Neural progenitor cell (in vitro differentiated cells): ENCODE results near the gene EIF4E. TPM values are rescaled to one million over a fixed set of nuclear protein-coding genes. Genes with fewer than 3 reads are reported as not detected.
"Not testable (repeated sequence)": the region's sequence is repeated elsewhere in the genome, so short reads cannot be mapped to it uniquely, and the experiment has no call there.

Source experiments
- DNase-seq: peaks from one replicate; pipeline ENCODE4 v3.0.0-alpha.2; 2016; ENCODE audit warnings: low spot score
- H2AFZ ChIP-seq: fragments of 200-600 bp; sonication (generic); replicated peaks from 2 replicates; pipeline ENCODE4 v1.6.1; 2016; ENCODE audit warnings: antibody characterized with exemption
- H3F3A ChIP-seq: fragments of 200-600 bp; sonication (generic); 2 replicates; pipeline ENCODE4 v1.6.1; 2016; ENCODE audit warnings: antibody characterized with exemption, low read depth
- H3K27ac ChIP-seq: fragments of 200-600 bp; sonication (generic); 2 replicates; pipeline ENCODE4 v1.5.1; 2016; ENCODE audit warnings: mild to moderate bottlenecking
- H3K27me3 ChIP-seq: fragments of 200-600 bp; sonication (generic); 2 replicates; pipeline ENCODE4 v1.6.1; 2016; ENCODE audit warnings: mild to moderate bottlenecking, moderate library complexity
- H3K36me3 ChIP-seq: fragments of 200-600 bp; sonication (generic); 2 replicates; pipeline ENCODE4 v1.5.1; 2016
- H3K4me1 ChIP-seq: fragments of 200-600 bp; sonication (generic); 2 replicates; pipeline ENCODE4 v1.6.1; 2016; ENCODE audit warnings: mixed run types
- H3K4me2 ChIP-seq: fragments of 200-600 bp; sonication (generic); 2 replicates; pipeline ENCODE4 v1.6.1; 2016
- H3K4me3 ChIP-seq: fragments of 200-600 bp; sonication (generic); 2 replicates; pipeline ENCODE4 v1.5.1; 2016
- H3K79me2 ChIP-seq: fragments of 200-600 bp; sonication (generic); 2 replicates; pipeline ENCODE4 v1.6.1; 2016; ENCODE audit warnings: low read depth
- H3K9ac ChIP-seq: fragments of 200-600 bp; sonication (generic); 2 replicates; pipeline ENCODE4 v1.6.1; 2016
- H3K9me3 ChIP-seq: fragments of 200-600 bp; sonication (generic); 2 replicates; pipeline ENCODE4 v1.5.1; 2016; ENCODE audit warnings: low read depth
- H4K20me1 ChIP-seq: fragments of 200-600 bp; sonication (generic); 2 replicates; pipeline ENCODE4 v1.6.1; 2016; ENCODE audit warnings: low read depth
- H3K27ac Mint-ChIP-seq: 3 replicates; pipeline ENCODE4 v1.8.0; 2021; ENCODE audit warnings: mixed read lengths
- H3K27me3 Mint-ChIP-seq: 2 replicates; pipeline ENCODE4 v1.8.0; 2022; ENCODE audit warnings: low read depth, mild to moderate bottlenecking, inconsistent platforms, moderate library complexity, mixed read lengths; ENCODE audit not compliant: insufficient read depth
- H3K36me3 Mint-ChIP-seq: 3 replicates; pipeline ENCODE4 v1.8.0; 2021; ENCODE audit warnings: mixed read lengths
- H3K4me1 Mint-ChIP-seq: 3 replicates; pipeline ENCODE4 v1.8.0; 2021; ENCODE audit warnings: mixed read lengths
- H3K4me3 Mint-ChIP-seq: 3 replicates; pipeline ENCODE4 v1.8.0; 2021; ENCODE audit warnings: mild to moderate bottlenecking, moderate library complexity, mixed read lengths
- H3K9me3 Mint-ChIP-seq: 3 replicates; pipeline ENCODE4 v1.8.0; 2020; ENCODE audit warnings: mixed read lengths
- EZH2 ChIP-seq: fragments of 200-600 bp; sonication (generic); IDR thresholded peaks from 2 replicates; pipeline ENCODE4 v1.6.1; 2017; ENCODE audit warnings: antibody characterized with exemption, mild to moderate bottlenecking, moderate library complexity
- EZH2phosphoT487 ChIP-seq: fragments of 200-600 bp; sonication (generic); IDR thresholded peaks from 2 replicates; pipeline ENCODE4 v1.6.1; 2017; ENCODE audit warnings: antibody characterized with exemption
- total RNA-seq: library from RNA; depleted of rRNA; stranded (reverse); fragments of >200 nt; gene quantifications from 2 replicates; pipeline ENCODE4 v1.2.3, GENCODE V29; 2015; ENCODE audit warnings: low replicate concordance
- TF ChIP-seq, protein P1 (sequence below): fragments of 200-600 bp; sonication (generic); IDR thresholded peaks from 2 replicates; pipeline ENCODE4 v1.5.1; 2017; ENCODE audit warnings: antibody characterized with exemption, mild to moderate bottlenecking

The EIF4E gene
- total RNA-seq, 1 donor from 2014 or later, result 340 TPM

DNA sequence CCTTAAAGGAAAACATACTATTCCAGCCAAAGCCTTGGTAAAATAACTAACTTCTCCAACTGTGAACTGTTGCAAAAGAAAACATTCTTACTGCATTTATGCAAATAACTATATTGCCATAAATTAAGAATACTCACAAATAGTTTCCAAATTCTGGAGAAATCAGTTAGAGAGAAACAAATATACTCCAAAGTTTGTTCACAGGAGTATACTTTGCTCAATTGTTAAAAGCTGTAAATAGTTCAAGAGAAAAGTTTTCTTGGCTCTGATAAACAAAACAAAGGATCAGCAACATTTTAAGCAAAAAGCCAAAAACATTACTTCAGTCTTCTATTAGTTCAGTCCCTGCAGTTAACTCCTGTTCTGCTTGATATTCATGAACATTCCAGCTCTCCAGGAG is 83.0 kb downstream of the EIF4E start:
- Histone ChIP-seq H2AFZ (no peak overlapping the region), H3K4me1 (no peaks in the 10 kb centered on the region), H3K79me2 (no peaks in the 10 kb centered on the region), H3K9ac (no peak overlapping the region), H3K4me2 (no peak overlapping the region), H3K27me3 (no peaks in the 10 kb centered on the region), H4K20me1 (no peaks in the 10 kb centered on the region), H3K36me3 (no peaks in the 10 kb centered on the region), H3F3A (no peaks in the 10 kb centered on the region), H3K4me3 (no peak overlapping the region), H3K27ac (no peak overlapping the region), H3K9me3 (peaks cover 19% of the 10 kb centered on the region)
- Mint-ChIP-seq H3K27ac (no peak overlapping the region), H3K9me3 (peaks cover 32% of the 10 kb centered on the region), H3K36me3 (peaks cover 2% of the 10 kb centered on the region), H3K4me1 (no peaks in the 10 kb centered on the region), H3K27me3 (no peaks in the 10 kb centered on the region), H3K4me3 (no peak overlapping the region)
- TF ChIP-seq EZH2 (no peak), EZH2phosphoT487 (no peak)
- TF ChIP-seq, protein P1, sequence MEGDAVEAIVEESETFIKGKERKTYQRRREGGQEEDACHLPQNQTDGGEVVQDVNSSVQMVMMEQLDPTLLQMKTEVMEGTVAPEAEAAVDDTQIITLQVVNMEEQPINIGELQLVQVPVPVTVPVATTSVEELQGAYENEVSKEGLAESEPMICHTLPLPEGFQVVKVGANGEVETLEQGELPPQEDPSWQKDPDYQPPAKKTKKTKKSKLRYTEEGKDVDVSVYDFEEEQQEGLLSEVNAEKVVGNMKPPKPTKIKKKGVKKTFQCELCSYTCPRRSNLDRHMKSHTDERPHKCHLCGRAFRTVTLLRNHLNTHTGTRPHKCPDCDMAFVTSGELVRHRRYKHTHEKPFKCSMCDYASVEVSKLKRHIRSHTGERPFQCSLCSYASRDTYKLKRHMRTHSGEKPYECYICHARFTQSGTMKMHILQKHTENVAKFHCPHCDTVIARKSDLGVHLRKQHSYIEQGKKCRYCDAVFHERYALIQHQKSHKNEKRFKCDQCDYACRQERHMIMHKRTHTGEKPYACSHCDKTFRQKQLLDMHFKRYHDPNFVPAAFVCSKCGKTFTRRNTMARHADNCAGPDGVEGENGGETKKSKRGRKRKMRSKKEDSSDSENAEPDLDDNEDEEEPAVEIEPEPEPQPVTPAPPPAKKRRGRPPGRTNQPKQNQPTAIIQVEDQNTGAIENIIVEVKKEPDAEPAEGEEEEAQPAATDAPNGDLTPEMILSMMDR, result no peak
- no peak for DNase-seq

DNA sequence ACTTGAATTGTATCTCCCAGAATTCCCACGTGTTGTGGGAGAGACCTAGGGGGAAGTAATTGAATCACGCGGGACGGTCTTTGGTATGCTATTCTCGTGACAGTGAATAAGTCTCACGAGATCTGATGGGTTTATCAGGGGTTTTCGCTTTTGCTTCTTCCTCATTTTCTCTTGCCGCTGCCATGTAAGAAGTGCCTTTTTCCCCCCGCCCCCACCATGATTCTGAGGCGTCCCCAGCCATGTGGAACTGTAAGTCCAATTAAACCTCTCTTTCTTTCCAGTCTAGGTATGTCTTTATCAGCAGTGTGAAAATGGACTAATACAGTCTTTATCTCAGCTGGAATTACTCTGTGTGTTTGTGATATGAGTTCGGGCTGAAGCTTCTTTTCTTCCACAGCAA is 86.0 kb downstream of the EIF4E start:
- not testable (repeated sequence) for H3K4me1 ChIP-seq, H3K36me3 Mint-ChIP-seq, H3K27ac Mint-ChIP-seq, H3K4me3 Mint-ChIP-seq, H3F3A ChIP-seq, H3K27ac ChIP-seq, H3K4me2 ChIP-seq, H3K9ac ChIP-seq, H3K36me3 ChIP-seq, H3K4me1 Mint-ChIP-seq, H3K79me2 ChIP-seq, H3K27me3 Mint-ChIP-seq, H3K4me3 ChIP-seq, H3K27me3 ChIP-seq, H2AFZ ChIP-seq, DNase-seq, H4K20me1 ChIP-seq
- peaks cover 25% of the 10 kb centered on the region for H3K9me3 Mint-ChIP-seq
- H3K9me3 ChIP-seq, result peaks cover 19% of the 10 kb centered on the region

DNA sequence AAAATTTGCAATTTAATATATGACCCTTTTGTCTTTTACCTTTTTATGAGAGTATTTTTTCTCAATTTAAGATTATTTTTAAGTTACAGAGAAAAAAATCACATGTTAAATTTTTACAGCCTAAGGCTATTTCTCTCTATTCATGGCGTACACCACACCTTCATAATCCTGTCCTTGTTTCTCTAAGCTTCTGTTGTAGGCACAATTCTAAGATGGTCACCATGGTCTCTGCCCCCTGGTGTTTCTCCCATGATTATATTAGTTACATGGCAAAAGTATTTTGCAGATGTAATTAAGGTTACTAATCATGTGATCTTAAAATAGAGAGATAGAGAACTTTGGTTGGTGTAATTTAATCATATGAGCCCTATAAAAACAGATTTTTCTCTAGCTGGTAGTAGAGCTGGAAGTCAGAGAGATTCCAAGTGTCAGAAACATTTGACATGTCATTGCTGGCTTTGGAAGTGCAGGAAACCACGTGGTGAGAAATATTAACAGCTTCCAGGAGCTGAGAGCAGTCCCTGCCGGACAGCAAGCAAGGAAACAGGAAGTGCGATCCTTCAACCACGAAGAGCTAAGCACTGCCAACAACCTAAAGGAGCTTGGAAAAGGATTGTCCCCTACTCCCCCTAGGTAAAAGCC is 89.8 kb downstream of the EIF4E start:
- Histone ChIP-seq H3K79me2 (no peaks in the 10 kb centered on the region), H2AFZ (no peak overlapping the region), H3F3A (no peaks in the 10 kb centered on the region), H3K4me1 (no peaks in the 10 kb centered on the region), H3K9me3 (no peaks in the 10 kb centered on the region), H3K27ac (no peak overlapping the region), H3K4me2 (no peak overlapping the region), H3K27me3 (no peaks in the 10 kb centered on the region), H4K20me1 (no peaks in the 10 kb centered on the region), H3K4me3 (no peak overlapping the region), H3K9ac (no peak overlapping the region), H3K36me3 (no peaks in the 10 kb centered on the region)
- H3K36me3 Mint-ChIP-seq, result peaks cover 2% of the 10 kb centered on the region
- peaks cover 4% of the 10 kb centered on the region for H3K4me1 Mint-ChIP-seq
- TF ChIP-seq, protein P1, result no peak
- TF ChIP-seq EZH2phosphoT487, result no peak
- TF ChIP-seq EZH2, result no peak
- H3K9me3 Mint-ChIP-seq, result peaks cover 10% of the 10 kb centered on the region
- no peak for DNase-seq
- no peak overlapping the region for H3K4me3 Mint-ChIP-seq
- no peak overlapping the region for H3K27ac Mint-ChIP-seq
- no peaks in the 10 kb centered on the region for H3K27me3 Mint-ChIP-seq

GRCh38 chr4:98838531-98838930 is 90.4 kb downstream of the EIF4E start:
- Histone ChIP-seq H3K27me3 (no peaks in the 10 kb centered on the region), H3K4me2 (no peak overlapping the region), H3K9ac (no peak overlapping the region), H3K27ac (no peak overlapping the region), H3K36me3 (no peaks in the 10 kb centered on the region), H3K4me3 (no peak overlapping the region), H3F3A (no peaks in the 10 kb centered on the region), H3K4me1 (no peaks in the 10 kb centered on the region), H4K20me1 (no peaks in the 10 kb centered on the region), H3K79me2 (no peaks in the 10 kb centered on the region), H3K9me3 (no peaks in the 10 kb centered on the region), H2AFZ (no peak overlapping the region)
- no peak for TF ChIP-seq EZH2phosphoT487
- Mint-ChIP-seq H3K27me3 (no peaks in the 10 kb centered on the region), H3K4me1 (peaks cover 4% of the 10 kb centered on the region), H3K9me3 (peaks cover 10% of the 10 kb centered on the region), H3K27ac (no peak overlapping the region), H3K36me3 (peaks cover 2% of the 10 kb centered on the region), H3K4me3 (no peak overlapping the region)
- DNase-seq, result no peak
